Kidney (tissue), 14 donors: ENCODE results near the gene PROB1. TPM values are rescaled to one million over a fixed set of nuclear protein-coding genes. Genes with fewer than 3 reads are reported as not detected.

Source experiments
- DNase-seq, 5 donors: peaks; one replicate each; pipeline ENCODE4 v3.0.0-alpha.2; 2013 to 2020
- FAIRE-seq: peaks from 2 replicates; lab custom pipeline; 2012; peaks lifted over from hg19 to GRCh38; lab: Jason Lieb, UNC
- H3K27ac ChIP-seq, 2 donors: one replicate each; pipeline ENCODE4 v1.7.0; 2013; ENCODE audit warnings: low read depth in 2 of 2, low read length in 2 of 2, inconsistent platforms in 1 of 2
- H3K27me3 ChIP-seq: one replicate; pipeline ENCODE4 v1.7.1; 2013; ENCODE audit warnings: low read length, inconsistent platforms; ENCODE audit not compliant: control insufficient read depth, insufficient read depth
- H3K36me3 ChIP-seq, 3 donors: one replicate each; pipeline versions ENCODE4 v1.7.0 to v1.7.1; 2013; ENCODE audit warnings: low read length in 3 of 3, control low read depth in 1 of 3, inconsistent platforms in 1 of 3; ENCODE audit not compliant: insufficient read depth in 3 of 3, control insufficient read depth in 2 of 3
- H3K4me1 ChIP-seq, 3 donors: one replicate each; pipeline versions ENCODE4 v1.7.0 to v1.7.1; 2013; ENCODE audit warnings: low read length in 3 of 3, inconsistent platforms in 1 of 3, low read depth in 1 of 3; ENCODE audit not compliant: control insufficient read depth in 2 of 3, insufficient read depth in 2 of 3
- H3K4me3 ChIP-seq, 3 donors: one replicate each; pipeline versions ENCODE4 v1.7.0 to v1.8.1; 2013; ENCODE audit warnings: low read length in 3 of 3, control low read depth in 1 of 3, inconsistent platforms in 1 of 3
- H3K9ac ChIP-seq, 3 donors: one replicate each; pipeline versions ENCODE4 v1.7.0 to v1.7.1; 2013; ENCODE audit warnings: low read length in 3 of 3, control low read depth in 1 of 3, inconsistent platforms in 1 of 3
- H3K9me3 ChIP-seq, 3 donors: one replicate each; pipeline versions ENCODE4 v1.7.0 to v1.7.1; 2013; ENCODE audit warnings: low read length in 3 of 3, control low read depth in 1 of 3, inconsistent platforms in 1 of 3; ENCODE audit not compliant: control insufficient read depth in 2 of 3, insufficient read depth in 1 of 3
- CTCF ChIP-seq: IDR thresholded peaks from 3 replicates; pipeline ENCODE4 v1.5.1; 2012; ENCODE audit warnings: mild to moderate bottlenecking, moderate library complexity, borderline replicate concordance; ENCODE audit not compliant: insufficient read depth; ENCODE audit errors: extremely low read depth
- intact Hi-C: fragments of 100-400 bp; cut with DNase I; formaldehyde crosslinking; loops from one replicate; pipeline ENCODE4 v1.11.1; 2022
- polyA plus RNA-seq: library from polyadenylated mRNA; stranded (reverse); fragments of 350-450 nt; fragmentation: Illumina TruSeq; extraction: RNeasy Lipid Tissue Mini Kit (QIAGEN cat#74804); gene quantifications from one replicate; pipeline ENCODE4 v1.2.3, GENCODE V29; 2014; ENCODE audit warnings: low read depth, low replicate concordance; ENCODE audit not compliant: insufficient read depth
- total RNA-seq: library from RNA; stranded (reverse); fragmentation: NEBNext Ultra II Directional; extraction: Animal tissue kit (Norgen Biotek cat#: 25700); gene quantifications from one replicate; pipeline ENCODE4 v1.2.1, GENCODE V29; 2021
- donor health status: control.
- donor health status: control.
- donor health status: control.
- donor health status: control.
- donor health status: control.
- donor health status: DM: yes; HTN: yes; CAD: no.
- donor health status: Normal renal cell carcinoma (clear cell type).

The PROB1 gene
- total and polyA plus RNA-seq, 2 donors from 2014 or later, result 1.5 to 3.8 TPM

DNA sequence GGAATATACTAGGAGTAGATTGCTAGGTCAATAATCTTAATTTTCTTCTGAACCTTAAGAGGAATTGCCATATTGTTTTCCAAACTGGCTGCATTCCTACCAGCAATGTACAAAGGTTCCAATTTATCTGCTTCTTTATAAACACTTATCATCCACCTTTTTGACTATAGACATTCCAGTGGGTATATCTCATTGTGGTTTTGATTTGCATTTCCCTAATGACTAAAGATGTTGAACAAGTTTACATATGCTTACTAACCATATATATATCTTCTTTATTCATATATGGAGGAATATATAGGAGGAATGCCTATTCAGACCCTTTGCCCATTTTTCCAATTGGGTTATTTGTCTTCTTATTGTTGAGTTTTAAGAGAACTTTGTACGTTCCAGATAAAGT lies 36.8 kb upstream of the PROB1 start:
- intact Hi-C loops, result no loop called here
- Histone ChIP-seq H3K9ac (no peak overlapping the region), H3K27ac (no peak overlapping the region), H3K27me3 (no peaks in the 10 kb centered on the region), H3K9me3 (no peaks in the 10 kb centered on the region), H3K4me1 (no peaks in the 10 kb centered on the region), H3K4me3 (no peak overlapping the region), H3K36me3 (no peaks in the 10 kb centered on the region)
- DNase-seq (no peak), FAIRE-seq (no peak)
- TF ChIP-seq CTCF, result no peak

GRCh38 chr5:139430015-139430414 lies 35.1 kb upstream of the PROB1 start:
- Histone ChIP-seq H3K9ac (no peak overlapping the region), H3K36me3 (no peaks in the 10 kb centered on the region), H3K4me1 (no peaks in the 10 kb centered on the region), H3K4me3 (no peak overlapping the region), H3K9me3 (no peaks in the 10 kb centered on the region), H3K27ac (no peak overlapping the region), H3K27me3 (no peaks in the 10 kb centered on the region)
- DNase-seq, result no peak
- intact Hi-C loops, result no loop called here
- FAIRE-seq, result no peak
- TF ChIP-seq CTCF, result no peak

GRCh38 chr5:139426203-139426885 lies 31.4 kb upstream of the PROB1 start:
- H3K4me3 ChIP-seq, result no peak overlapping the region
- intact Hi-C loops, result loop anchor here (5.0 kb wide), 1 partner anchor 86 kb away; no protein-coding TSS in a partner anchor
- H3K36me3 ChIP-seq, result peaks cover 0 to 8% (median 3%) of the 10 kb centered on the region in 3 donors
- no peaks in the 10 kb centered on the region for H3K9me3 ChIP-seq
- no peak for TF ChIP-seq CTCF
- no peak overlapping the region for H3K27ac ChIP-seq
- DNase-seq (peak in 1 of 5 donors; percentile 31), FAIRE-seq (no peak)
- no peak overlapping the region for H3K9ac ChIP-seq
- H3K4me1 ChIP-seq, result no peaks in the 10 kb centered on the region
- H3K27me3 ChIP-seq, result no peaks in the 10 kb centered on the region
